Upper lobe of right lung (tissue), 1 donor: ENCODE measurements around the gene KRTAP29-1. TPM values are rescaled to one million over a fixed set of nuclear protein-coding genes. Genes with fewer than 3 reads are reported as not detected.

Experiments used
- ATAC-seq: fragments of 200-7000 bp; cut with Tn5 transposase; one replicate; pipeline ENCODE4 v1.9.1; 2020; ENCODE audit warnings: mild to moderate bottlenecking, moderate library complexity
- DNase-seq: peaks from one replicate; pipeline ENCODE4 v3.0.0-alpha.2; 2020
- H3K27ac ChIP-seq: fragments of 200-600 bp; one replicate; pipeline ENCODE4 v1.8.0; 2022
- H3K27me3 ChIP-seq: fragments of 200-600 bp; one replicate; pipeline ENCODE4 v1.8.0; 2022; ENCODE audit warnings: mild to moderate bottlenecking
- H3K36me3 ChIP-seq: fragments of 200-600 bp; one replicate; pipeline ENCODE4 v1.8.0; 2022
- H3K4me1 ChIP-seq: fragments of 200-600 bp; one replicate; pipeline ENCODE4 v1.8.0; 2022
- H3K4me3 ChIP-seq: fragments of 200-600 bp; one replicate; pipeline ENCODE4 v1.8.0; 2022; ENCODE audit warnings: mild to moderate bottlenecking
- H3K9me3 ChIP-seq: fragments of 200-600 bp; one replicate; pipeline ENCODE4 v1.8.0; 2022
- CTCF ChIP-seq: fragments of 200-600 bp; IDR thresholded peaks from one replicate; pipeline ENCODE4 v1.8.0; 2022; ENCODE audit warnings: antibody characterized with exemption
- intact Hi-C: fragments of 100-400 bp; cut with DNase I; formaldehyde crosslinking; loops from one replicate; pipeline ENCODE4 v1.11.0; 2022
- total RNA-seq: library from RNA; stranded (reverse); fragmentation: NEBNext Ultra II Directional; extraction: Animal tissue kit (Norgen Biotek cat#: 25700); gene quantifications from one replicate; pipeline ENCODE4 v1.2.1, GENCODE V29; 2021
- donor health status: DM: no; HTN: yes; CAD: no; lungs with severe emphysema.

KRTAP29-1 gene
- total RNA-seq, 1 donor from 2014 or later, result not detected

GRCh38 chr17:41325611-41326010 lies 23.0 kb upstream of the KRTAP29-1 start:
- Histone ChIP-seq H3K36me3 (no peaks in the 10 kb centered on the region), H3K9me3 (no peaks in the 10 kb centered on the region), H3K4me1 (no peaks in the 10 kb centered on the region), H3K27me3 (no peaks in the 10 kb centered on the region), H3K27ac (no peak overlapping the region), H3K4me3 (no peak overlapping the region)
- no peak for TF ChIP-seq CTCF
- DNase-seq (no peak), ATAC-seq (no peak)
- intact Hi-C loops, result loop anchor here (5.0 kb wide), 1 partner anchor 418 kb away; no protein-coding TSS in a partner anchor

- Histone ChIP-seq H3K27me3 (no peaks in the 10 kb centered on the region), H3K4me3 (no peak overlapping the region), H3K4me1 (no peaks in the 10 kb centered on the region), H3K27ac (no peak overlapping the region), H3K36me3 (no peaks in the 10 kb centered on the region), H3K9me3 (no peaks in the 10 kb centered on the region)
- ATAC-seq, result no peak
- no peak for TF ChIP-seq CTCF
- no peak for DNase-seq
- intact Hi-C loops, result loop anchor here (5.0 kb wide), 1 partner anchor 418 kb away; no protein-coding TSS in a partner anchor
Measured at GRCh38 chr17:41325126-41325525, 22.5 kb upstream of the KRTAP29-1 start.

- peak; percentile 14 for TF ChIP-seq CTCF
- Histone ChIP-seq H3K27ac (no peak overlapping the region), H3K9me3 (no peaks in the 10 kb centered on the region), H3K36me3 (no peaks in the 10 kb centered on the region), H3K27me3 (no peaks in the 10 kb centered on the region), H3K4me3 (no peak overlapping the region), H3K4me1 (no peaks in the 10 kb centered on the region)
- peak; percentile 58 for ATAC-seq
- intact Hi-C loops, result loop anchor here (5.0 kb wide), 1 partner anchor 417 kb away; no protein-coding TSS in a partner anchor
- no peak for DNase-seq
Measured at GRCh38 chr17:41324180-41325075, 21.8 kb upstream of the KRTAP29-1 start.

- intact Hi-C loops, result no loop called here
- TF ChIP-seq CTCF, result no peak
- Histone ChIP-seq H3K4me1 (no peaks in the 10 kb centered on the region), H3K4me3 (no peak overlapping the region), H3K36me3 (no peaks in the 10 kb centered on the region), H3K27me3 (no peaks in the 10 kb centered on the region), H3K9me3 (no peaks in the 10 kb centered on the region), H3K27ac (no peak overlapping the region)
- ATAC-seq, result no peak
- DNase-seq, result no peak
Measured at GRCh38 chr17:41322903-41323895, 20.5 kb upstream of the KRTAP29-1 start.

- Histone ChIP-seq H3K9me3 (no peaks in the 10 kb centered on the region), H3K4me3 (no peak overlapping the region), H3K27ac (no peak overlapping the region), H3K36me3 (no peaks in the 10 kb centered on the region), H3K27me3 (no peaks in the 10 kb centered on the region), H3K4me1 (no peaks in the 10 kb centered on the region)
- no peak for DNase-seq
- peak; percentile 65 for ATAC-seq
- intact Hi-C loops, result no loop called here
- peak; percentile 81 for TF ChIP-seq CTCF
Measured at GRCh38 chr17:41322094-41322902, 19.6 kb upstream of the KRTAP29-1 start.
